Measurements from ENCODE around the gene RMRP. TPM values are rescaled to one million over a fixed set of nuclear protein-coding genes. Genes with fewer than 3 reads are reported as not detected.

The RMRP gene
- total and polyA plus RNA-seq, 9 of the 15 experiments (the other 6 are each of a cell fraction or from before 2014, with no cell fraction given), result 75.7 to 89,974 (median 13,378) TPM; not detected in 3

DNA sequence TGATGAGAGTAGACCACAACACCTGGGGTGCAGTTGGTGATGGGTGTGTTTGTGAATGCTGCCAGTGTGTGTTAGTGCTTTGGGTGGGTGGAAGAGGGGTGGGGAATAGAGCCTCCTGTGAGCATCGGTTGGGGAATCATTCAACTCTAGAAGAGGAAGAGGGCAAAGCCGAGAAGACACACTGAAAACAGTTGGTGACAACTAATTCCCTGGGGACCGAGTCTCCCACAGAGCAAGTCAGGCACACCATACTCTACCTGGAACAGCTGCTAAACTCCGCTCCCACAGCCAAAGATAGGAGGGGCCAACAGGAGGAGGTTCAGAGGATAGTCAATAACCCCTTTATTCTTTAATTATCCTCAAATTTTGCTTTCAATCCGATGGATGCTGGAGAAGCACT is 8.7 kb upstream of the RMRP start (continued):
- TF ChIP-seq BRD9 (IDR thresholded peaks at IDR 0.05; ENCODE audit: low read depth, partially characterized antibody), result no peak
- no peak for TF ChIP-seq ZNF133 (CRISPR knock-in tag; IDR thresholded peaks at IDR 0.05)
- no peak for TF ChIP-seq ILK (tag; IDR thresholded peaks at IDR 0.05; ENCODE audit: borderline replicate concordance, low read depth)
- TF ChIP-seq NFATC3 (IDR thresholded peaks at IDR 0.05), result no peak
- TF ChIP-seq ZNF274 (IDR thresholded peaks at IDR 0.05; ENCODE audit: borderline replicate concordance, low read depth, low read length), result no peak
- no peak for TF ChIP-seq DDX20 (tag; IDR thresholded peaks at IDR 0.05; ENCODE audit: low read depth)
- TF ChIP-seq, protein P1, sequence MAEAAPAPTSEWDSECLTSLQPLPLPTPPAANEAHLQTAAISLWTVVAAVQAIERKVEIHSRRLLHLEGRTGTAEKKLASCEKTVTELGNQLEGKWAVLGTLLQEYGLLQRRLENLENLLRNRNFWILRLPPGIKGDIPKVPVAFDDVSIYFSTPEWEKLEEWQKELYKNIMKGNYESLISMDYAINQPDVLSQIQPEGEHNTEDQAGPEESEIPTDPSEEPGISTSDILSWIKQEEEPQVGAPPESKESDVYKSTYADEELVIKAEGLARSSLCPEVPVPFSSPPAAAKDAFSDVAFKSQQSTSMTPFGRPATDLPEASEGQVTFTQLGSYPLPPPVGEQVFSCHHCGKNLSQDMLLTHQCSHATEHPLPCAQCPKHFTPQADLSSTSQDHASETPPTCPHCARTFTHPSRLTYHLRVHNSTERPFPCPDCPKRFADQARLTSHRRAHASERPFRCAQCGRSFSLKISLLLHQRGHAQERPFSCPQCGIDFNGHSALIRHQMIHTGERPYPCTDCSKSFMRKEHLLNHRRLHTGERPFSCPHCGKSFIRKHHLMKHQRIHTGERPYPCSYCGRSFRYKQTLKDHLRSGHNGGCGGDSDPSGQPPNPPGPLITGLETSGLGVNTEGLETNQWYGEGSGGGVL (CRISPR knock-in tag; IDR thresholded peaks at IDR 0.05), result no peak
- no peak for TF ChIP-seq PTBP1 (IDR thresholded peaks at IDR 0.05; ENCODE audit: low read depth, low read length)

DNA sequence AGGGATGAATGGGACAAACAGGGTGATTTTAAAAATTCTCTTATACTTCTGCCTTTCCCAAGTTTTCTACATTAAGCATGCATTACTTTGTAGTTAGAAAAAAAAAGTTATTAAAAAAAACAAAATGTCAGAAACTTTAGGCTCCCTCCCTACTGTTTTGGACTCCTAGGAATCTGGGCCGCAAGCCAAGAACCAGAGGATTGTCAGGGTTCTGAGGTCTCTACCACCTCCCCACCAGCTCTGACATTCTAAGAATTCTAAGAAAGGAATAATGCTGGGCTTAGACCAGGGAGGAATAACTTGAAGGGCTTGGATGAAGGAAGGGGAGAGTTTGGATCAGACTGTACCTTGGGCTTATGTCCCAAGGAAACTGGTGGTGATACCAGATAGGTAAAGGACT is 8.2 kb upstream of the RMRP start:
- H3K4me2 ChIP-seq (ENCODE audit: insufficient read depth, low read length), result no peak overlapping the region
- TF ChIP-seq NR1H2 (CRISPR knock-in tag; IDR thresholded peaks at IDR 0.05) (no peak), PTRF (tag; IDR thresholded peaks at IDR 0.05) (no peak), JUND (IDR thresholded peaks at IDR 0.05; ENCODE audit: borderline replicate concordance, low read depth, low read length) (no peak), JUND (tag; IDR thresholded peaks at IDR 0.05; ENCODE audit: borderline replicate concordance, low read depth, low read length) (no peak), MAZ (CRISPR knock-in tag; conservative IDR thresholded peaks at IDR 0.05 in 1 of 2, IDR thresholded peaks at IDR 0.05 in 1 of 2) (no peak), FOXP1 (CRISPR knock-in tag; IDR thresholded peaks at IDR 0.05) (no peak)
- H3K27ac ChIP-seq (ENCODE audit: extremely low read depth, low read depth, low read length), result no peak overlapping the region
- H3K36me3 ChIP-seq (ENCODE audit: control insufficient read depth, insufficient read depth, low read length), result peaks cover 23% of the 10 kb centered on the region; the same call in 2 of the 3 replicates
- H3K4me3 ChIP-seq, result no peak overlapping the region
- ChIA-PET CTCF (ENCODE audit: low intra/inter-chr PET ratio) (no interaction called here), POLR2A (interaction anchor here (1.2 kb wide), 1 partner anchor 8 kb away, joined by 4 read pairs; the partner anchor contains the start of genes CCDC107 and RMRP)
- in situ Hi-C loops (cut with MboI), result no loop called here
- no TSS peak for BruUV-seq (replicated peaks)
- WGBS (ENCODE audit: insufficient coverage, low coverage, missing lambda C conversion rate), result 83% methylated on average over 1 of the region's 1 CpG
- H3K27me3 ChIP-seq (ENCODE audit: control insufficient read depth in 2 of 2, insufficient read depth in 2 of 2, low read length in 2 of 2), result no peaks in the 10 kb centered on the region
- peak overlapping the region; percentile 33; the same call in 1 of the 2 replicates for H2AFZ ChIP-seq (ENCODE audit: low read depth, low read length)
- H3K9me3 ChIP-seq (replicated peaks; ENCODE audit: control insufficient read depth, insufficient read depth, low read depth, low read length), result no peaks in the 10 kb centered on the region
- no peaks in the 10 kb centered on the region for H3K9me1 ChIP-seq (ENCODE audit: control insufficient read depth, insufficient read depth, low read length)
- H3K4me1 ChIP-seq (replicated peaks in 1 of 2; ENCODE audit: control insufficient read depth in 2 of 2, insufficient read depth in 2 of 2, low read length in 2 of 2), result peaks cover 13 to 20% of the 10 kb centered on the region in 2 experiments
- peaks cover 18% of the 10 kb centered on the region for H3K79me2 ChIP-seq (ENCODE audit: control insufficient read depth, insufficient read depth, low read length)
- DNase-seq (ENCODE audit: extremely low read depth in 1 of 4, low spot score in 3 of 4), result no peak
- H4K20me1 ChIP-seq (replicated peaks; ENCODE audit: control insufficient read depth, insufficient read depth, low read length), result no peaks in the 10 kb centered on the region
- no peak for FAIRE-seq
- intact Hi-C loops (cut with micrococcal nuclease), result loop anchor here (10.0 kb wide), 1 partner anchor 149 kb away; the partner anchor contains the start of genes HINT2 and SPAG8
- ATAC-seq, result no peak
- H3K9ac ChIP-seq (ENCODE audit: insufficient read depth in 1 of 2, low read depth in 2 of 2, low read length in 2 of 2), result no peak overlapping the region
